NOMO-1 treated with DMSO at 0.1 percent for 48 hours (cell line): ENCODE data around the gene MIF.
"Not testable (repeated sequence)": the region's sequence is repeated elsewhere in the genome, so short reads cannot be mapped to it uniquely, and the experiment has no call there.

Experiments
- DNase-seq: peaks from one replicate; lab custom pipeline; 2025; ENCODE audit not compliant: unreplicated experiment; lab: John Stamatoyannopoulos, UW

MIF gene

GRCh38 chr22:23938328-23939016 lies 44.3 kb downstream of the MIF start:
- DNase-seq = no peak

- DNase-seq = no peak
Measured at GRCh38 chr22:23939017-23939357, 44.8 kb downstream of the MIF start.

- not testable (repeated sequence) for DNase-seq
Measured at GRCh38 chr22:23940166-23940565, 46.0 kb downstream of the MIF start.
